GM12801 (cell line): ENCODE measurements around the gene MYO3B.

Experiments
- CTCF ChIP-seq: IDR thresholded peaks from one replicate; pipeline ENCODE4 v1.5.1; 2011; ENCODE audit warnings: control low read depth; ENCODE audit not compliant: insufficient read length; ENCODE audit errors: extremely low read depth

The MYO3B gene

GRCh38 chr2:170336408-170336807 lies 158.5 kb downstream of the MYO3B start:
- TF ChIP-seq CTCF, result no peak

- no peak for TF ChIP-seq CTCF
Measured at GRCh38 chr2:170336916-170337315, 159.0 kb downstream of the MYO3B start.

DNA sequence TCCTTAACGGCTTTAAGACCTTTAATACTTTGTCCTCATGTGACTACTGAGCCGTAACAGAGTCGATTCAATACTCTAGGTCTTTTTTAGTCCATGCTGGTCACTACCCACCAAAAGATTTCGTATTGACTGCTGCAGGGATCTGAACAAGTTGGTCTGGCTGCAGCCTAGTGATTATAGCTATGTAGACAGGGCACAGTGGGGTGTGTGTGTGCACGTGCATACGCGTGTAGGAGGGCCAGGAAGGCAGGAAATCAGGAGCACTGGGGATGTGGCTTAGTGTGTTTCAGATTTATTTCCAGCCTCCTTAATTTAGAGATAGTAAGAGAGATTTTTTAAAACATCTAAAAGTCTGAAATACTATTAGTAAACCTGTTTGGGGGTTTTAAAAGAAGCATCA lies 161.4 kb downstream of the MYO3B start:
- TF ChIP-seq CTCF, result no peak

GRCh38 chr2:170339750-170340692 lies 162.1 kb downstream of the MYO3B start:
- TF ChIP-seq CTCF, result no peak

DNA sequence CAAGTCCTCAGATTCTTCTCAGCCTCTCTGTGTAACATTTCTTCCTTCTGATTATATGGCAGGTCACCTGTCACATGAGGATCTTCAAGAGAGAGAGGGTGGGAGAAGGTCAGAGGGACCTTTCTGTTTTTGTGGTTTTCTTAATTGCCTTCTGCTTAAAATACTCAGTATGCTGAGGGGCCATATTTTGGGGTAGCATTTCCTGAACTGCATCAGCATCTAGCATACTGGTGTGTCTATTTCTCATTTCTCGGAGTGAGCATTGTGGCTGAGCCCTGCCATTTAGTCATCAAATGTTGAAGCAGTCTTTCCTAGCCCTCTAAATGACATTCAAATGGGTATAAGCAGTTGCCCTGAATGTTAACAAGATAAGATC lies 162.7 kb downstream of the MYO3B start:
- no peak for TF ChIP-seq CTCF

GRCh38 chr2:170341684-170342623 lies 164.0 kb downstream of the MYO3B start:
- no peak for TF ChIP-seq CTCF

DNA sequence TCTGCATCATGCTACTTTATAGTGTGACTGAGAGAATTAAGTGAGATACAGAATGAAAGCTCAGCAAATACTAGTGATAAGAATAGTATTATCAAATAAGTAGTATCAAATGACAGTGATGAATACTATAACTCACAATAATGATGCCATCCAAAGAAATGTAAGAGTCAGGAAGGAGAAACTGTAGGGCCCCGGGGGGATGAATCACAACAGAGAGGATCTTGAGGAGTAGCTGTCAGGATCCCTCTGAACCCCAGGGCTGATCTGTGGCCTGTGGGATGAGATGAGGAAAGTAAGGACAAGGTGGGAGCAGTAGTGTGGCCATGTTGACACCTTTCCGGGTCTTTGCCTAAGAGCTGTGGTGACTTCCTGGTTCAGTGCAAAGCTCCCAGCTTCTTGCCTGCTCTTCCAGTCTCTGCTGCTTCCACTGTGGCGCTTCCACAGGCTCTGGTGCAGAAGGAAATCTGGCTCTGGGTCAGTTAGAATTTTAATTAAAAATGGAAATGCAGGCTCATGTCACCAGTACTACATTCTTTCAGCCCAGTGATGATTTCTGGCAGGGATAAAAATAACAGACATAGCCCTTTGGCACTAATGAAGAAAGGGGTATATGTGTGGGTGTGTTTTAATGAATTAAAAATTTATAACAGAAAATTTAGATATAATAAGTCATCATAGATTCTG lies 166.9 kb downstream of the MYO3B start:
- no peak for TF ChIP-seq CTCF
